PC-9 (cell line): ENCODE measurements around the gene FBXL14. TPM values are rescaled to one million over a fixed set of nuclear protein-coding genes. Genes with fewer than 3 reads are reported as not detected.

Experiments used
- BruUV-seq: library from RNA; stranded (reverse); fragments of 400-500 nt; replicated peaks from 2 replicates; lab custom pipeline; 2021; lab: Mats Ljungman, UMichigan
- CTCF ChIA-PET: fragments of 300-600 bp; sonication (Branson Sonifier 250); formaldehyde crosslinking; loops from one replicate; lab custom pipeline; 2022; ENCODE audit warnings: antibody characterized with exemption; lab: Charles Lee
- POLR2A ChIA-PET: fragments of 300-600 bp; sonication (Branson Sonifier 250); formaldehyde crosslinking; loops from one replicate; lab custom pipeline; 2022; ENCODE audit warnings: antibody characterized with exemption; ENCODE audit not compliant: unreplicated experiment; lab: Charles Lee
- DNase-seq, 2 experiments: peaks; one replicate each; pipeline versions ENCODE4 v3.0.0 to v3.0.0-alpha.2; 2015 to 2022; ENCODE audit warnings: mixed read lengths in 1 of 2
- H2AFZ ChIP-seq: fragments of 200-600 bp; sonication (generic); 2 replicates; pipeline ENCODE4 v1.8.1; 2017; ENCODE audit warnings: antibody characterized with exemption
- H3F3A ChIP-seq: fragments of 200-600 bp; sonication (generic); 2 replicates; pipeline ENCODE4 v1.8.1; 2017; ENCODE audit warnings: antibody characterized with exemption, mild to moderate bottlenecking, low read depth; ENCODE audit not compliant: insufficient read depth
- H3K27ac ChIP-seq: fragments of 200-600 bp; sonication (generic); 2 replicates; pipeline ENCODE4 v1.6.1; 2016; ENCODE audit warnings: mixed run types
- H3K27me3 ChIP-seq: fragments of 200-600 bp; sonication (generic); 2 replicates; pipeline ENCODE4 v1.6.1; 2016; ENCODE audit warnings: low read depth, mixed run types; ENCODE audit not compliant: insufficient read depth
- H3K36me3 ChIP-seq: fragments of 200-600 bp; sonication (generic); 2 replicates; pipeline ENCODE4 v1.6.1; 2016; ENCODE audit warnings: low read depth, mixed run types
- H3K4me1 ChIP-seq: fragments of 200-600 bp; sonication (generic); replicated peaks from 2 replicates; pipeline ENCODE4 v1.6.1; 2016; ENCODE audit warnings: mixed run types; ENCODE audit not compliant: insufficient read depth
- H3K4me2 ChIP-seq: fragments of 200-600 bp; sonication (generic); 2 replicates; pipeline ENCODE4 v1.6.1; 2017; ENCODE audit warnings: mixed run types
- H3K4me3 ChIP-seq: fragments of 200-600 bp; sonication (generic); 2 replicates; pipeline ENCODE4 v1.6.1; 2016; ENCODE audit warnings: mixed run types
- H3K79me2 ChIP-seq: fragments of 200-600 bp; sonication (generic); 2 replicates; pipeline ENCODE4 v1.6.1; 2017; ENCODE audit warnings: low read depth, mixed run types
- H3K9me2 ChIP-seq: fragments of 200-600 bp; sonication (generic); 2 replicates; pipeline ENCODE4 v1.8.1; 2017; ENCODE audit warnings: mild to moderate bottlenecking; ENCODE audit not compliant: insufficient read depth
- H3K9me3 ChIP-seq: fragments of 200-600 bp; sonication (generic); 2 replicates; pipeline ENCODE4 v1.8.1; 2016; ENCODE audit warnings: low read depth; ENCODE audit not compliant: insufficient read depth
- H4K20me1 ChIP-seq: fragments of 200-600 bp; sonication (generic); 2 replicates; pipeline ENCODE4 v1.8.1; 2017; ENCODE audit not compliant: insufficient read depth
- CTCF ChIP-seq: fragments of 200-600 bp; sonication (generic); conservative IDR thresholded peaks from 2 replicates; pipeline ENCODE4 v1.6.1; 2017; ENCODE audit warnings: mixed run types, antibody characterized with exemption, mild to moderate bottlenecking, moderate library complexity
- EZH2 ChIP-seq: fragments of 200-600 bp; sonication (generic); IDR thresholded peaks from 2 replicates; pipeline ENCODE4 v1.8.0; 2017; ENCODE audit warnings: antibody characterized with exemption, low read depth
- intact Hi-C: fragments of 100-400 bp; cut with micrococcal nuclease; formaldehyde crosslinking; loops from one replicate; pipeline ENCODE4 v1.10.0; 2022; ENCODE audit not compliant: unreplicated experiment
- total RNA-seq: library from RNA; stranded (reverse); gene quantifications from 2 replicates; pipeline ENCODE4 v1.2.3, GENCODE V29; 2021

The FBXL14 gene
- total RNA-seq, 1 experiment from 2014 or later, result 21.1 TPM

GRCh38 chr12:1567852-1568251, 26.5 kb downstream of the FBXL14 start:
- ChIA-PET POLR2A (no interaction called here), CTCF (no interaction called here)
- intact Hi-C loops, result no loop called here
- Histone ChIP-seq H3F3A (no peaks in the 10 kb centered on the region), H4K20me1 (no peaks in the 10 kb centered on the region), H3K36me3 (no peaks in the 10 kb centered on the region), H3K79me2 (no peaks in the 10 kb centered on the region), H3K4me3 (no peak overlapping the region), H3K4me2 (no peak overlapping the region), H3K9me3 (no peaks in the 10 kb centered on the region), H3K4me1 (no peaks in the 10 kb centered on the region), H3K27me3 (no peaks in the 10 kb centered on the region), H2AFZ (no peak overlapping the region), H3K27ac (no peak overlapping the region), H3K9me2 (no peaks in the 10 kb centered on the region)
- TF ChIP-seq CTCF, result no peak
- TF ChIP-seq EZH2, result no peak
- no peak for DNase-seq
- BruUV-seq, result no TSS peak

- BruUV-seq, result no TSS peak
- DNase-seq, result peak in 1 of 2 experiments; percentile 32
- TF ChIP-seq CTCF, result no peak
- no peak for TF ChIP-seq EZH2
- Histone ChIP-seq H3K4me1 (no peaks in the 10 kb centered on the region), H3K4me2 (no peak overlapping the region), H3F3A (no peaks in the 10 kb centered on the region), H3K9me3 (no peaks in the 10 kb centered on the region), H4K20me1 (no peaks in the 10 kb centered on the region), H3K79me2 (no peaks in the 10 kb centered on the region), H3K36me3 (no peaks in the 10 kb centered on the region), H3K27ac (no peak overlapping the region), H3K27me3 (no peaks in the 10 kb centered on the region), H3K4me3 (no peak overlapping the region), H3K9me2 (no peaks in the 10 kb centered on the region), H2AFZ (no peak overlapping the region)
- POLR2A ChIA-PET, result no interaction called here
- intact Hi-C loops, result no loop called here
- CTCF ChIA-PET, result no interaction called here
These were observed 27.8 kb downstream of the FBXL14 start for GRCh38 chr12:1566449-1567135.

GRCh38 chr12:1565172-1565571, 29.2 kb downstream of the FBXL14 start:
- CTCF ChIA-PET, result no interaction called here

More at GRCh38 chr12:1565172-1565571, 29.2 kb downstream of the FBXL14 start:
- Histone ChIP-seq H3K9me3 (no peaks in the 10 kb centered on the region), H3F3A (no peaks in the 10 kb centered on the region), H3K4me3 (no peak overlapping the region), H3K9me2 (no peaks in the 10 kb centered on the region), H3K27ac (no peak overlapping the region), H3K4me1 (no peaks in the 10 kb centered on the region), H4K20me1 (no peaks in the 10 kb centered on the region), H3K79me2 (no peaks in the 10 kb centered on the region), H2AFZ (no peak overlapping the region), H3K4me2 (no peak overlapping the region), H3K27me3 (no peaks in the 10 kb centered on the region), H3K36me3 (no peaks in the 10 kb centered on the region)
- POLR2A ChIA-PET, result interaction anchor here (0.5 kb wide), 1 partner anchor 18 kb away, joined by 7 read pairs; no protein-coding TSS in a partner anchor
- intact Hi-C loops, result no loop called here
- no TSS peak for BruUV-seq
- TF ChIP-seq CTCF, result no peak
- TF ChIP-seq EZH2, result no peak
- peak in 1 of 2 experiments; percentile 20 for DNase-seq
